Endothelial cell of umbilical vein (primary cell): ENCODE measurements around the gene TMTC1.

Experiments used
- CTCF ChIP-seq, 2 donors: IDR thresholded peaks; 1 replicate in 1 of 2; 2 replicates in 1 of 2; pipeline ENCODE4 v1.5.1; 2011; ENCODE audit warnings: low read length in 2 of 2, mild to moderate bottlenecking in 2 of 2, moderate library complexity in 2 of 2, control low read depth in 1 of 2, inconsistent platforms in 1 of 2, low read depth in 1 of 2; ENCODE audit not compliant: insufficient read depth in 1 of 2; ENCODE audit errors: extremely low read depth in 1 of 2
- EZH2 ChIP-seq: IDR thresholded peaks from 2 replicates; pipeline ENCODE4 v1.6.1; 2012; ENCODE audit warnings: borderline replicate concordance, low read depth, mild to moderate bottlenecking, moderate library complexity, low read length, inconsistent platforms; ENCODE audit not compliant: severe bottlenecking
- FOS ChIP-seq: IDR thresholded peaks from 2 replicates; pipeline ENCODE4 v1.6.1; 2011; ENCODE audit warnings: mild to moderate bottlenecking, low read length, moderate library complexity, borderline replicate concordance; ENCODE audit not compliant: insufficient read depth
- GATA2 ChIP-seq: IDR thresholded peaks from 2 replicates; pipeline ENCODE4 v1.7.0; 2011; ENCODE audit warnings: low read depth, mild to moderate bottlenecking, moderate library complexity, mixed read lengths, low read length; ENCODE audit not compliant: insufficient read length, insufficient read depth
- JUN ChIP-seq: IDR thresholded peaks from 2 replicates; pipeline ENCODE4 v1.6.1; 2011; ENCODE audit warnings: borderline replicate concordance, low read depth; ENCODE audit not compliant: insufficient read length, insufficient read depth
- MYC ChIP-seq: IDR thresholded peaks from one replicate; pipeline ENCODE4 v1.6.1; 2011; ENCODE audit warnings: mild to moderate bottlenecking, low read depth, low read length
- POLR2A ChIP-seq: IDR thresholded peaks from 2 replicates; pipeline ENCODE4 v1.6.1; 2012; ENCODE audit warnings: low read depth, mild to moderate bottlenecking, control low read depth, low read length
- POLR2AphosphoS5 ChIP-seq: IDR thresholded peaks from 2 replicates; pipeline ENCODE4 v1.6.1; 2012; ENCODE audit warnings: low read depth, mild to moderate bottlenecking, control low read depth, low read length, moderate library complexity; ENCODE audit not compliant: insufficient read depth
- TF ChIP-seq, protein P1 (sequence below): IDR thresholded peaks from 2 replicates; pipeline ENCODE4 v1.6.1; 2011; ENCODE audit not compliant: insufficient read depth, insufficient read length

GRCh38 chr12:29609431-29610215 is 174.1 kb downstream of the TMTC1 start:
- TF ChIP-seq POLR2AphosphoS5: no peak
- no peak for TF ChIP-seq JUN
- TF ChIP-seq MYC: no peak
- no peak for TF ChIP-seq CTCF (IDR thresholded peaks at IDR 0.05; ENCODE audit: extremely low read depth in 1 of 2, insufficient read depth in 1 of 2, low read depth in 1 of 2, low read length in 2 of 2)
- no peak for TF ChIP-seq POLR2A
- no peak for TF ChIP-seq EZH2
- no peak for TF ChIP-seq FOS
- no peak for TF ChIP-seq GATA2
- TF ChIP-seq, protein P1, sequence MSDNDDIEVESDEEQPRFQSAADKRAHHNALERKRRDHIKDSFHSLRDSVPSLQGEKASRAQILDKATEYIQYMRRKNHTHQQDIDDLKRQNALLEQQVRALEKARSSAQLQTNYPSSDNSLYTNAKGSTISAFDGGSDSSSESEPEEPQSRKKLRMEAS: no peak
